ENCODE measurements around the gene HS2ST1.

DNA sequence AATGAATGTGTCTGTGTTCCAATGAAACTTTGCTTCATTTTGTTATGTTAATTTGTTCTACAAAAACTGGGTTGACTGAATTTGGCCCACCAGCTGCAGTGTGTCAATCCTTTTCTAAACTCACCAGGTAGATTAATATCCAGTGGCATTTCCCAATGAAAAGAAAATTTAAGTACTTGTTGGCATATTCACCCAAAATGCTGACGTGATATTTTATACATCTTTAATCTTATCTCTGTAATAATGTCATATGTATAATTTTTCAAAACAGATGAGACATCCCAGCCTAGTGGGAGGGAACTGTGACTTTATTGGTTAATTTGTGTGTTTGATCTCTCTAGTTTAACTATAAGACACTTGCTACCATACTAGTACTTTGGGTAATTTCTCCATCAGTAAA lies 8.6 kb upstream of the HS2ST1 start:
- TF ChIP-seq, protein P1, sequence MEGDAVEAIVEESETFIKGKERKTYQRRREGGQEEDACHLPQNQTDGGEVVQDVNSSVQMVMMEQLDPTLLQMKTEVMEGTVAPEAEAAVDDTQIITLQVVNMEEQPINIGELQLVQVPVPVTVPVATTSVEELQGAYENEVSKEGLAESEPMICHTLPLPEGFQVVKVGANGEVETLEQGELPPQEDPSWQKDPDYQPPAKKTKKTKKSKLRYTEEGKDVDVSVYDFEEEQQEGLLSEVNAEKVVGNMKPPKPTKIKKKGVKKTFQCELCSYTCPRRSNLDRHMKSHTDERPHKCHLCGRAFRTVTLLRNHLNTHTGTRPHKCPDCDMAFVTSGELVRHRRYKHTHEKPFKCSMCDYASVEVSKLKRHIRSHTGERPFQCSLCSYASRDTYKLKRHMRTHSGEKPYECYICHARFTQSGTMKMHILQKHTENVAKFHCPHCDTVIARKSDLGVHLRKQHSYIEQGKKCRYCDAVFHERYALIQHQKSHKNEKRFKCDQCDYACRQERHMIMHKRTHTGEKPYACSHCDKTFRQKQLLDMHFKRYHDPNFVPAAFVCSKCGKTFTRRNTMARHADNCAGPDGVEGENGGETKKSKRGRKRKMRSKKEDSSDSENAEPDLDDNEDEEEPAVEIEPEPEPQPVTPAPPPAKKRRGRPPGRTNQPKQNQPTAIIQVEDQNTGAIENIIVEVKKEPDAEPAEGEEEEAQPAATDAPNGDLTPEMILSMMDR (IDR thresholded peaks at IDR 0.05; ENCODE audit: low read depth, low read length), result no peak
- no peak for TF ChIP-seq MYC (IDR thresholded peaks at IDR 0.05; ENCODE audit: low read depth, low read length)
- no peak for TF ChIP-seq POLR2A (IDR thresholded peaks at IDR 0.05; ENCODE audit: extremely low read depth, insufficient read length)

Measured in NB4 (cell line).